DND-41 (cell line): Measurements from ENCODE around the gene PC.

Experiments
- ATAC-seq: fragments of 200-7000 bp; cut with Tn5 transposase; 3 replicates; pipeline ENCODE4 v1.9.1; 2021; ENCODE audit warnings: low read depth; ENCODE audit not compliant: insufficient read depth
- DNase-seq: peaks from one replicate; pipeline ENCODE4 v3.0.0-alpha.2; 2020
- H2AFZ ChIP-seq: 2 replicates; pipeline ENCODE4 v1.6.0; 2012; ENCODE audit warnings: low read depth, low read length
- H3K27ac ChIP-seq: 2 replicates; pipeline ENCODE4 v1.5.1; 2012; ENCODE audit warnings: low read length, inconsistent platforms
- H3K27me3 ChIP-seq: fragments of 200-600 bp; sonication (generic); 2 replicates; pipeline ENCODE4 v1.6.0; 2012; ENCODE audit warnings: low read length, mild to moderate bottlenecking, inconsistent platforms; ENCODE audit not compliant: insufficient read depth, poor library complexity
- H3K36me3 ChIP-seq: 2 replicates; pipeline ENCODE4 v1.5.1; 2012; ENCODE audit warnings: low read length, inconsistent platforms; ENCODE audit not compliant: insufficient read depth
- H3K4me1 ChIP-seq: 2 replicates; pipeline ENCODE4 v1.5.1; 2012; ENCODE audit warnings: mild to moderate bottlenecking, low read length; ENCODE audit not compliant: insufficient read depth
- H3K4me2 ChIP-seq: 2 replicates; pipeline ENCODE4 v1.6.0; 2012; ENCODE audit warnings: mild to moderate bottlenecking, moderate library complexity, low read length, inconsistent platforms; ENCODE audit not compliant: insufficient read depth
- H3K4me3 ChIP-seq, 2 experiments: fragments of 200-600 bp in 1 of 2; shearing (Covaris generic) in 1 of 2; 2 replicates each; pipeline ENCODE4 v1.5.1; 2012 to 2016; ENCODE audit warnings: inconsistent platforms in 2 of 2, low read length in 2 of 2, mild to moderate bottlenecking in 2 of 2, low read depth in 1 of 2, moderate library complexity in 1 of 2
- H3K79me2 ChIP-seq: 2 replicates; pipeline ENCODE4 v1.6.0; 2012; ENCODE audit warnings: low read length, inconsistent platforms; ENCODE audit not compliant: insufficient read depth
- H3K9ac ChIP-seq: 2 replicates; pipeline ENCODE4 v1.6.0; 2012; ENCODE audit warnings: low read depth, mild to moderate bottlenecking, inconsistent platforms, low read length, moderate library complexity
- H3K9me3 ChIP-seq: 2 replicates; pipeline ENCODE4 v1.5.1; 2012; ENCODE audit warnings: low read length, moderate library complexity, mild to moderate bottlenecking, inconsistent platforms; ENCODE audit not compliant: insufficient read depth, severe bottlenecking
- H4K20me1 ChIP-seq: 2 replicates; pipeline ENCODE4 v1.6.0; 2012; ENCODE audit warnings: low read length; ENCODE audit not compliant: insufficient read depth
- CTCF ChIP-seq: IDR thresholded peaks from 2 replicates; pipeline ENCODE4 v1.5.1; 2012; ENCODE audit warnings: borderline replicate concordance, low read length, moderate library complexity, mild to moderate bottlenecking; ENCODE audit not compliant: poor library complexity, severe bottlenecking; ENCODE audit errors: extremely low read depth
- EZH2 ChIP-seq: IDR thresholded peaks from 3 replicates; pipeline ENCODE4 v1.6.1; 2012; ENCODE audit warnings: borderline replicate concordance, low read depth, mild to moderate bottlenecking, moderate library complexity, low read length, inconsistent platforms; ENCODE audit not compliant: severe bottlenecking

PC gene

GRCh38 chr11:66867425-66868040 is 90.7 kb downstream of the PC start:
- no peak for ATAC-seq
- no peaks in the 10 kb centered on the region for H3K4me1 ChIP-seq
- TF ChIP-seq EZH2 (no peak), CTCF (no peak)
- no peak for DNase-seq
- H4K20me1 ChIP-seq, result no peaks in the 10 kb centered on the region
- H3K9ac ChIP-seq, result no peak overlapping the region
- H3K9me3 ChIP-seq, result no peaks in the 10 kb centered on the region
- H3K4me2 ChIP-seq, result no peak overlapping the region
- H3K36me3 ChIP-seq, result peaks cover 18% of the 10 kb centered on the region
- H3K4me3 ChIP-seq, result no peak overlapping the region
- H3K27me3 ChIP-seq, result no peaks in the 10 kb centered on the region
- no peaks in the 10 kb centered on the region for H3K79me2 ChIP-seq
- no peak overlapping the region for H2AFZ ChIP-seq
- no peak overlapping the region for H3K27ac ChIP-seq

GRCh38 chr11:66866511-66866986 is 91.6 kb downstream of the PC start:
- Histone ChIP-seq H3K27me3 (no peaks in the 10 kb centered on the region), H3K79me2 (no peaks in the 10 kb centered on the region), H3K9me3 (no peaks in the 10 kb centered on the region), H4K20me1 (0 out of 2 replicates have a peak, but pooled peaks cover 4% of the 10 kb centered on the region), H2AFZ (no peak overlapping the region), H3K36me3 (peaks cover 21% of the 10 kb centered on the region), H3K4me3 (no peak overlapping the region), H3K27ac (no peak overlapping the region), H3K4me1 (no peaks in the 10 kb centered on the region), H3K4me2 (no peak overlapping the region), H3K9ac (no peak overlapping the region)
- DNase-seq (no peak), ATAC-seq (no peak)
- TF ChIP-seq EZH2 (no peak), CTCF (no peak)

- H3K4me3 ChIP-seq, result no peak overlapping the region
- 0 out of 2 replicates have a peak, but pooled peaks cover 5% of the 10 kb centered on the region for H4K20me1 ChIP-seq
- no peak overlapping the region for H2AFZ ChIP-seq
- peaks cover 19% of the 10 kb centered on the region for H3K36me3 ChIP-seq
- DNase-seq (no peak), ATAC-seq (no peak)
- no peaks in the 10 kb centered on the region for H3K4me1 ChIP-seq
- no peak overlapping the region for H3K4me2 ChIP-seq
- H3K79me2 ChIP-seq, result no peaks in the 10 kb centered on the region
- H3K27me3 ChIP-seq, result no peaks in the 10 kb centered on the region
- no peak overlapping the region for H3K9ac ChIP-seq
- H3K27ac ChIP-seq, result no peak overlapping the region
- no peak for TF ChIP-seq EZH2
- no peak for TF ChIP-seq CTCF
- no peaks in the 10 kb centered on the region for H3K9me3 ChIP-seq
Measured at GRCh38 chr11:66866007-66866406, 92.2 kb downstream of the PC start.
